ENCODE data around the gene YPEL2.

Gene YPEL2

GRCh38 chr17:59353106-59353854, 21.8 kb downstream of the YPEL2 start:
- no peak for TF ChIP-seq FOXP2 (optimal IDR thresholded peaks at IDR 0.05; ENCODE audit: borderline replicate concordance, extremely low read depth, extremely low read length, insufficient read depth)
- no peak for TF ChIP-seq POLR2AphosphoS5 (IDR thresholded peaks at IDR 0.05; ENCODE audit: low read depth, low read length)
- TF ChIP-seq REST (IDR thresholded peaks at IDR 0.05; ENCODE audit: insufficient read depth in 1 of 2, low read depth in 2 of 2, low read length in 2 of 2) = no peak
- no peak for TF ChIP-seq TAF1 (IDR thresholded peaks at IDR 0.05; ENCODE audit: borderline replicate concordance, insufficient read depth, low read length)

GRCh38 chr17:59353936-59354755, 22.7 kb downstream of the YPEL2 start:
- TF ChIP-seq POLR2AphosphoS5 (IDR thresholded peaks at IDR 0.05; ENCODE audit: low read depth, low read length) (no peak), TAF1 (IDR thresholded peaks at IDR 0.05; ENCODE audit: borderline replicate concordance, insufficient read depth, low read length) (no peak), FOXP2 (optimal IDR thresholded peaks at IDR 0.05; ENCODE audit: borderline replicate concordance, extremely low read depth, extremely low read length, insufficient read depth) (no peak), SIN3A (IDR thresholded peaks at IDR 0.05; ENCODE audit: borderline replicate concordance, insufficient read depth, low read length) (no peak), REST (IDR thresholded peaks at IDR 0.05; ENCODE audit: insufficient read depth in 1 of 2, low read depth in 2 of 2, low read length in 2 of 2) (no peak)

- no peak for TF ChIP-seq REST (IDR thresholded peaks at IDR 0.05; ENCODE audit: insufficient read depth in 1 of 2, low read depth in 2 of 2, low read length in 2 of 2)
- no peak for TF ChIP-seq FOXP2 (optimal IDR thresholded peaks at IDR 0.05; ENCODE audit: borderline replicate concordance, extremely low read depth, extremely low read length, insufficient read depth)
- TF ChIP-seq TAF1 (IDR thresholded peaks at IDR 0.05; ENCODE audit: borderline replicate concordance, insufficient read depth, low read length) = no peak
- no peak for TF ChIP-seq POLR2AphosphoS5 (IDR thresholded peaks at IDR 0.05; ENCODE audit: low read depth, low read length)
- no peak for TF ChIP-seq SIN3A (IDR thresholded peaks at IDR 0.05; ENCODE audit: borderline replicate concordance, insufficient read depth, low read length)
These were observed 23.7 kb downstream of the YPEL2 start for GRCh38 chr17:59355030-59355701.

- no peak for TF ChIP-seq FOXP2 (optimal IDR thresholded peaks at IDR 0.05; ENCODE audit: borderline replicate concordance, extremely low read depth, extremely low read length, insufficient read depth)
- no peak for TF ChIP-seq TAF1 (IDR thresholded peaks at IDR 0.05; ENCODE audit: borderline replicate concordance, insufficient read depth, low read length)
- TF ChIP-seq SIN3A (IDR thresholded peaks at IDR 0.05; ENCODE audit: borderline replicate concordance, insufficient read depth, low read length) = no peak
- TF ChIP-seq REST (IDR thresholded peaks at IDR 0.05; ENCODE audit: insufficient read depth in 1 of 2, low read depth in 2 of 2, low read length in 2 of 2) = no peak
- TF ChIP-seq POLR2AphosphoS5 (IDR thresholded peaks at IDR 0.05; ENCODE audit: low read depth, low read length) = no peak
These were observed 24.4 kb downstream of the YPEL2 start for GRCh38 chr17:59355702-59356325.

All from PFSK-1 (cell line).